H1 (cell line): ENCODE measurements around the gene PHF1.

Experiments used
- KDM1A ChIP-seq: fragments of 200-600, 300-600 bp; sonication (generic); IDR thresholded peaks from 2 replicates; pipeline ENCODE4 v1.7.1; 2016; ENCODE audit warnings: mild to moderate bottlenecking, low read length, borderline replicate concordance
- SIX5 ChIP-seq: IDR thresholded peaks from 2 replicates; pipeline ENCODE4 v1.6.1; 2011; ENCODE audit warnings: mild to moderate bottlenecking, low read depth, low read length
- TF ChIP-seq, protein P1 (sequence below), 3 experiments: IDR thresholded peaks; 1 replicate in 2 of 3; 2 replicates in 1 of 3; pipeline versions ENCODE4 v1.5.1 to v1.6.1; 2011; ENCODE audit warnings: low read length in 3 of 3, mild to moderate bottlenecking in 3 of 3, inconsistent platforms in 2 of 3, low read depth in 1 of 3, moderate library complexity in 1 of 3; ENCODE audit not compliant: insufficient read depth in 1 of 3; ENCODE audit errors: control extremely low read depth in 1 of 3

DNA sequence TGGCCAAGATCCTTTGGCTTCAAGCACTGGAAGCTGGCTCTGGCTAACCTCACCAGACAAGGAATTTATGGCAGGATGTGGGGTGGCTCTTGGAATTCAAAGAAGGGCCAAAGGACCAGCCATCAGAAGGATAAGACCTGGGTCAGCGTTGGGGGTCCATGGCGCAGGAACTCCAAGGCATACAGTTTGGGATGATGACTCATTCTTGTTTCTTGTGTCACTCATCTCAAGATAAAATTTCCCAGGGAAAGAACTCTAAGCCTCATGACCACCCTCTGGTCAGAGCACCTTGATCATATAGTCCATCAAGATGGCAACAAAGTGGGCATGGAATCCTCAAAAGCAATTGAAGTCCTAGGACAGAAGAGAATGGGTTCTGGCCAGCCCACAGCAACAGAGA lies 48.4 kb downstream of the PHF1 start:
- TF ChIP-seq, protein P1, sequence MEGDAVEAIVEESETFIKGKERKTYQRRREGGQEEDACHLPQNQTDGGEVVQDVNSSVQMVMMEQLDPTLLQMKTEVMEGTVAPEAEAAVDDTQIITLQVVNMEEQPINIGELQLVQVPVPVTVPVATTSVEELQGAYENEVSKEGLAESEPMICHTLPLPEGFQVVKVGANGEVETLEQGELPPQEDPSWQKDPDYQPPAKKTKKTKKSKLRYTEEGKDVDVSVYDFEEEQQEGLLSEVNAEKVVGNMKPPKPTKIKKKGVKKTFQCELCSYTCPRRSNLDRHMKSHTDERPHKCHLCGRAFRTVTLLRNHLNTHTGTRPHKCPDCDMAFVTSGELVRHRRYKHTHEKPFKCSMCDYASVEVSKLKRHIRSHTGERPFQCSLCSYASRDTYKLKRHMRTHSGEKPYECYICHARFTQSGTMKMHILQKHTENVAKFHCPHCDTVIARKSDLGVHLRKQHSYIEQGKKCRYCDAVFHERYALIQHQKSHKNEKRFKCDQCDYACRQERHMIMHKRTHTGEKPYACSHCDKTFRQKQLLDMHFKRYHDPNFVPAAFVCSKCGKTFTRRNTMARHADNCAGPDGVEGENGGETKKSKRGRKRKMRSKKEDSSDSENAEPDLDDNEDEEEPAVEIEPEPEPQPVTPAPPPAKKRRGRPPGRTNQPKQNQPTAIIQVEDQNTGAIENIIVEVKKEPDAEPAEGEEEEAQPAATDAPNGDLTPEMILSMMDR (IDR thresholded peaks at IDR 0.05; ENCODE audit: control extremely low read depth in 1 of 3, insufficient read depth in 1 of 3, low read depth in 1 of 3, low read length in 3 of 3): no peak
- TF ChIP-seq KDM1A (no peak), SIX5 (no peak)
